OCI-LY3 (cell line): Measurements from ENCODE around the gene CST3.
A peak's percentile ranks its signal among the peaks of the same experiment; 100 is the strongest.

Source experiments
- H2AFZ ChIP-seq: fragments of 200-600, 300-600 bp; shearing (Covaris generic); 2 replicates; pipeline ENCODE4 v1.6.0; 2014; ENCODE audit warnings: antibody characterized with exemption, low read depth, low read length
- H3K27ac ChIP-seq: fragments of 200-600, 300-600 bp; sonication (generic); 2 replicates; pipeline ENCODE4 v1.5.1; 2014; ENCODE audit warnings: mild to moderate bottlenecking, low read length, moderate library complexity, mixed read lengths
- H3K27me3 ChIP-seq: fragments of 200-600, 300-600 bp; sonication (generic); 2 replicates; pipeline ENCODE4 v1.6.1; 2014; ENCODE audit warnings: low read depth, low read length, mixed read lengths
- H3K36me3 ChIP-seq: fragments of 200-600, 300-600 bp; sonication (generic); replicated peaks from 2 replicates; pipeline ENCODE3; 2014; ENCODE audit warnings: low read depth, low read length, mixed read lengths
- H3K4me1 ChIP-seq: fragments of 300-600, 200-600 bp; sonication (generic); 2 replicates; pipeline ENCODE4 v1.6.1; 2014; ENCODE audit warnings: low read length, mixed read lengths
- H3K4me2 ChIP-seq: fragments of 200-600, 300-600 bp; sonication (generic); 2 replicates; pipeline ENCODE4 v1.6.1; 2014; ENCODE audit warnings: low read length, mixed read lengths
- H3K4me3 ChIP-seq: fragments of 300-600, 200-600 bp; sonication (generic); 2 replicates; pipeline ENCODE4 v1.5.1; 2014; ENCODE audit warnings: antibody characterized with exemption, mild to moderate bottlenecking, low read length, moderate library complexity
- H3K79me2 ChIP-seq: fragments of 300-600, 200-600 bp; shearing (Covaris generic); 2 replicates; pipeline ENCODE4 v1.6.1; 2014; ENCODE audit warnings: mild to moderate bottlenecking, low read length, mixed read lengths
- H3K9ac ChIP-seq: fragments of 300-600, 200-600 bp; shearing (Covaris generic); 2 replicates; pipeline ENCODE4 v1.6.0; 2014; ENCODE audit warnings: mild to moderate bottlenecking, low read length, moderate library complexity
- H3K9me3 ChIP-seq: fragments of 200-600, 300-600 bp; shearing (Covaris generic); 2 replicates; pipeline ENCODE4 v1.6.1; 2014; ENCODE audit warnings: low read length, mixed read lengths; ENCODE audit not compliant: insufficient read depth
- H4K20me1 ChIP-seq: fragments of 200-600, 300-600 bp; sonication (generic); 2 replicates; pipeline ENCODE4 v1.6.1; 2016; ENCODE audit warnings: low read length, mixed read lengths; ENCODE audit not compliant: insufficient read depth
- CTCF ChIP-seq: fragments of 200-600, 300-600 bp; sonication (generic); IDR thresholded peaks from 2 replicates; pipeline ENCODE4 v1.5.1; 2014; ENCODE audit warnings: antibody characterized with exemption, low read length, low read depth
- EZH2phosphoT487 ChIP-seq: fragments of 200-600 bp; shearing (Covaris generic); IDR thresholded peaks from 2 replicates; pipeline ENCODE4 v1.6.1; 2018; ENCODE audit warnings: antibody characterized with exemption, mixed run types, low read depth

CST3 gene

GRCh38 chr20:23655491-23656211, 17.9 kb upstream of the CST3 start:
- no peaks in the 10 kb centered on the region for H3K79me2 ChIP-seq
- peaks cover 21% of the 10 kb centered on the region for H3K4me1 ChIP-seq
- no peak overlapping the region for H2AFZ ChIP-seq
- no peak overlapping the region for H3K4me3 ChIP-seq
- no peaks in the 10 kb centered on the region for H3K36me3 ChIP-seq
- no peak for TF ChIP-seq CTCF
- no peak for TF ChIP-seq EZH2phosphoT487
- H3K27me3 ChIP-seq = peaks cover 20% of the 10 kb centered on the region; the same call in 1 of the 2 replicates
- H3K4me2 ChIP-seq = peak overlapping the region; percentile 45
- no peaks in the 10 kb centered on the region for H3K9me3 ChIP-seq
- no peak overlapping the region for H3K9ac ChIP-seq
- no peak overlapping the region for H3K27ac ChIP-seq
- H4K20me1 ChIP-seq = 0 out of 2 replicates have a peak, but pooled peaks cover 5% of the 10 kb centered on the region

- Histone ChIP-seq H2AFZ (no peak overlapping the region), H3K27ac (no peak overlapping the region), H3K79me2 (no peaks in the 10 kb centered on the region), H3K9ac (no peak overlapping the region), H3K36me3 (no peaks in the 10 kb centered on the region), H3K4me1 (peaks cover 21% of the 10 kb centered on the region), H4K20me1 (0 out of 2 replicates have a peak, but pooled peaks cover 5% of the 10 kb centered on the region), H3K9me3 (no peaks in the 10 kb centered on the region), H3K4me2 (no peak overlapping the region), H3K27me3 (peaks cover 19% of the 10 kb centered on the region; the same call in 1 of the 2 replicates), H3K4me3 (no peak overlapping the region)
- TF ChIP-seq EZH2phosphoT487 (no peak), CTCF (no peak)
Observed at GRCh38 chr20:23654717-23655116, 17.0 kb upstream of the CST3 start.

GRCh38 chr20:23654000-23654399, 16.2 kb upstream of the CST3 start:
- H3K27ac ChIP-seq = no peak overlapping the region
- no peaks in the 10 kb centered on the region for H3K79me2 ChIP-seq
- no peaks in the 10 kb centered on the region for H3K9me3 ChIP-seq

More at GRCh38 chr20:23654000-23654399, 16.2 kb upstream of the CST3 start:
- Histone ChIP-seq H2AFZ (no peak overlapping the region), H3K36me3 (no peaks in the 10 kb centered on the region), H3K27me3 (peaks cover 19% of the 10 kb centered on the region; the same call in 1 of the 2 replicates), H3K4me3 (no peak overlapping the region), H3K4me2 (no peak overlapping the region), H4K20me1 (0 out of 2 replicates have a peak, but pooled peaks cover 5% of the 10 kb centered on the region), H3K4me1 (peaks cover 21% of the 10 kb centered on the region), H3K9ac (no peak overlapping the region)
- TF ChIP-seq EZH2phosphoT487 (no peak), CTCF (no peak)
